ENCODE measurements around the gene SETDB1. TPM values are rescaled to one million over a fixed set of nuclear protein-coding genes. Genes with fewer than 3 reads are reported as not detected.

Gene SETDB1
- total and polyA plus RNA-seq, 2 experiments from 2014 or later = 9.7 to 21.4 TPM

DNA sequence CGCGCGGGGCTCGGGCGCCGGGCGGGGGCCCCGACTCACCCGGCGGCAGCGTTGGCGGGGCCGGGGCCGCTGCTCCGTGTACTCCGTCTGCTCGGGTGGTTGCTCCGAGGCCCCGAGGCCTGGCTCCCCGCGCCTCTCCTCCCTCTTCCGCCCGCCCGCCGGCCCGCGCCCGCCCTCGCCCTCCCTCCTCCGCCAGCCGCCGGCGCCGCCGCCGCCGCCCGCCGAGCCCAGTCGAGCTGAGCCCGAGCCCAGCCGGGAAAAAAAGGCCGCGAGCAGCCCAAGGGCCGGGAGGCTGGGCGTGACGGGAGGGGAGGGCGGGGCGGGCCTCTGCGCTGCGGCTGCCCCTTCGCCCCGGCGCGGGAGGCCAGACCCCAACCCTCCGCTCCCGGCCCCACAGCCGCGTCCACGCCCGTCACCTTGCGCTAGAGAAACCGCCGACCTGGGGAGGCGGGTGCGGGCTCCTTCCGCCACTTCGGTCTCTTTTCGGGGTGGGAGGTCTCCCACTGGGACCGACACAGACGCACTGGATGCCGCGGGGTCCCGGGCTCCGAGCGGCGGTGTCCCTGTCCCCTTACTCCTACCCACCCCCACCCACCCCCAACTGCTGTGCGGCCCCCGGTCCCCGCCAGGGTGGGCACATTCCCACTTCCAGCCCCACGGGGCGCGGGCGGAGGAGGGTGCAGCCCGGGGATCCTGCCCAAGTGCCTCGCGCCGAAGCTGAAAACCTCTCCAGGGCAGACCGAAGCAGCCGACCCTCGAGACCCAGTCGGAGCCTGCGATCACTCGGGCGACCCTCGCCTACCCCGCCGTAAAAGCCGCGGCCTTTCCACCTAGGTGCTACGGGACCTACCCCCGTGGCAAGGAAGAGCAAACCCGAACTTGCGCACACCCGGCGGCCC, 48.7 kb downstream of the SETDB1 start, which contains the start of gene CERS2:
CERS2 (minus strand) TSS at position 256 of the 899 bp plus-strand sequence. CDS start 5,745 bp downstream, outside the sequence.
- H4K20me1 ChIP-seq (ENCODE audit: insufficient read depth) = no peaks in the 10 kb centered on the region
- no peaks in the 10 kb centered on the region for H3K9me2 ChIP-seq (ENCODE audit: insufficient read depth)
- DNase-seq = peak; percentile 94
- peak within 1 kb of the TSS; percentile 99 for H3K4me3 ChIP-seq
- WGBS, 2 experiments (ENCODE audit: low coverage in 1 of 2, low lambda C conversion rate in 2 of 2, missing lambda C conversion rate in 2 of 2) = 6 to 17% methylated on average over 35 to 95 of the region's 106 CpGs
- H3F3A ChIP-seq (ENCODE audit: insufficient read depth) = peaks cover 30% of the 10 kb centered on the region
- H3K9me3 ChIP-seq (ENCODE audit: low read depth) = no peaks in the 10 kb centered on the region
- H3K27me3 ChIP-seq (replicated peaks; ENCODE audit: insufficient read depth) = no peaks in the 10 kb centered on the region
- TF ChIP-seq EZH2 (IDR thresholded peaks at IDR 0.05; ENCODE audit: insufficient read depth, poor library complexity, severe bottlenecking) = no peak
- no peaks in the 10 kb centered on the region for H3K36me3 ChIP-seq (ENCODE audit: low read depth)
- peaks cover 56% of the 10 kb centered on the region for H3K4me1 ChIP-seq (ENCODE audit: insufficient read depth)
- H3K4me2 ChIP-seq (ENCODE audit: unreplicated experiment) = peak within 1 kb of the TSS; percentile 97
- peaks cover 43% of the 10 kb centered on the region for H3K79me2 ChIP-seq (ENCODE audit: insufficient read depth)
- H3K9ac ChIP-seq = peak within 1 kb of the TSS; percentile 96
- H3K27ac ChIP-seq = peak within 1 kb of the TSS; percentile 76
- H2AFZ ChIP-seq = peak within 1 kb of the TSS; percentile 80
- in situ Hi-C loops (cut with MboI) = no loop called here

DNA sequence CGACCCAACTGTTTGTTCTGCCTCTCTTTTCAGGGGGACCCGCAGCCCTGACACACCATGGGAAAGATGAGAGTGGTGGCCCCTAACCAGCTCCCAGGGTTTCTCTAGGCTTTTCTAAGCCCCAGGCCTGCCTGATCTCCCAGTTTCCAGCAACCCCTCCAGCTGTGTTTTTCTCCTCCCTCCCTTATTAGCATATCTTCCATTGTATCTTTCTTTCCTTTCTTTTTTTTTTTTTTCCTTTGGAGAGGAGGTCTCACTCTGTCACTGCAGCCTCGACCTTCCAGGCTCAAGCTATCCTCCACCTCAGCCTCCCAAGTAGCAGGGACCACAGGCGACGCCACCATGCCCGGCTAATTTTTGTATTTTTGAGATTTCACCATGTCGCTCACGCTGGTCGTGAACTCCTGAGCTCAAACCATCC, 50.2 kb downstream of the SETDB1 start:
- H3F3A ChIP-seq (ENCODE audit: insufficient read depth) = peaks cover 23% of the 10 kb centered on the region
- in situ Hi-C loops (cut with MboI) = no loop called here
- TF ChIP-seq EZH2 (IDR thresholded peaks at IDR 0.05; ENCODE audit: insufficient read depth, poor library complexity, severe bottlenecking) (no peak), EZH2phosphoT487 (IDR thresholded peaks at IDR 0.05; ENCODE audit: insufficient read depth, low read depth) (no peak)
- no peak overlapping the region for H3K4me3 ChIP-seq
- H2AFZ ChIP-seq = 0 out of 2 replicates have a peak overlapping the region, but pooled peaks have one; percentile 44
- no peaks in the 10 kb centered on the region for H3K9me2 ChIP-seq (ENCODE audit: insufficient read depth)
- no peak overlapping the region for H3K27ac ChIP-seq
- WGBS, 2 experiments (ENCODE audit: low coverage in 1 of 2, low lambda C conversion rate in 2 of 2, missing lambda C conversion rate in 2 of 2) = 97 to 98% methylated on average over 9 of the region's 9 CpGs
- no peak overlapping the region for H3K4me2 ChIP-seq (ENCODE audit: unreplicated experiment)
- no peaks in the 10 kb centered on the region for H3K27me3 ChIP-seq (replicated peaks; ENCODE audit: insufficient read depth)
- H3K9me3 ChIP-seq (ENCODE audit: low read depth) = no peaks in the 10 kb centered on the region
- no peak overlapping the region for H3K9ac ChIP-seq
- H3K4me1 ChIP-seq (ENCODE audit: insufficient read depth) = peaks cover 51% of the 10 kb centered on the region
- peaks cover 27% of the 10 kb centered on the region for H3K79me2 ChIP-seq (ENCODE audit: insufficient read depth)
- H4K20me1 ChIP-seq (ENCODE audit: insufficient read depth) = no peaks in the 10 kb centered on the region
- no peak for DNase-seq
- no peaks in the 10 kb centered on the region for H3K36me3 ChIP-seq (ENCODE audit: low read depth)

DNA sequence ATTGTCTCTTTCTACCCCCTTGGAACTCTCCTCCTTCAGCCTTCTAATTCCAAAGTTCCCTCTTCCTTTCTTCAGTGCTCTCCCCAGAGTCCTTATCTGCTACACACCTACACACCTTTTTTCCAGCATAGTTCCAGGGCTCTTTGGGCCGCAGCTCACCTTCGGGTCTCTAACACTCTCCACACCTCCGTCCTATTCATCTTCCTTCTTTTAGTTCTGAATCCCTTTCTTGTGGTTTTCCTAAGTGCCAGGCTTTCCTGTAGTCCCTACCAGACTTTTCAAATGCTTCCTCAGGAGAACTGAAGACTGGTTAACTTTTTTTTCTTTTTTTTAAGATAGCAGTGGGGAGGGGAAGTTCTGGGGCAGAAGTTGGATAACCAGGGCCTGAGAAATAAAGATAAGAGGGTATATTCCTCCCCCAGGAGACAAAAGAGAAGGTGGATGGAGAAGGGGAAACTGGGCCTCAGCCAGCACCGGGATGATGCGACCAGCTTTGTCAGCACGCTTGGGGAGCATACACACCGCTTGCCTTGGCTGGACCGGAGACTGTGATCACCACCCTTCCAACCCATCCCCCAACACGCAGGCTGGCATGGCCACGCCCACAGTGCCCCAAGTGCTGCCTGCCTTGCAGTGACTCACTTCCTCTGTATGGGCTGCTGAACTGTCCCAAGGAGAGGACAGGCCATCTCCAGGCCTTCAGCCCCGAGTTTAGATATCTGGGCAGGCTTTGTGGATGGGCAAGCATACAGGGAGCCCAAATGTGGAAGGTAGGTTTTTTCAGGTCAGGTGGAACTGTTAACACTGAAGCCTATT, 50.9 kb downstream of the SETDB1 start:
- Histone ChIP-seq H3K9me3 (ENCODE audit: low read depth) (no peaks in the 10 kb centered on the region), H3K27me3 (replicated peaks; ENCODE audit: insufficient read depth) (no peaks in the 10 kb centered on the region), H3K4me2 (ENCODE audit: unreplicated experiment) (peak overlapping the region; percentile 56), H3K36me3 (ENCODE audit: low read depth) (no peaks in the 10 kb centered on the region), H2AFZ (peak overlapping the region; percentile 44), H3F3A (ENCODE audit: insufficient read depth) (peaks cover 20% of the 10 kb centered on the region), H3K79me2 (ENCODE audit: insufficient read depth) (peaks cover 21% of the 10 kb centered on the region), H3K9ac (0 out of 2 replicates have a peak overlapping the region, but pooled peaks have one; percentile 5), H3K4me1 (ENCODE audit: insufficient read depth) (peaks cover 51% of the 10 kb centered on the region), H3K9me2 (ENCODE audit: insufficient read depth) (no peaks in the 10 kb centered on the region), H3K27ac (peak overlapping the region; percentile 47), H3K4me3 (no peak overlapping the region), H4K20me1 (ENCODE audit: insufficient read depth) (no peaks in the 10 kb centered on the region)
- in situ Hi-C loops (cut with MboI) = no loop called here
- TF ChIP-seq EZH2 (IDR thresholded peaks at IDR 0.05; ENCODE audit: insufficient read depth, poor library complexity, severe bottlenecking) (no peak), EZH2phosphoT487 (IDR thresholded peaks at IDR 0.05; ENCODE audit: insufficient read depth, low read depth) (no peak)
- WGBS, 2 experiments (ENCODE audit: low coverage in 1 of 2, low lambda C conversion rate in 2 of 2, missing lambda C conversion rate in 2 of 2) = 68 to 69% methylated on average over 10 to 11 of the region's 11 CpGs
- DNase-seq = peak; percentile 74

All from GM23248 (cell line).